Measurements from ENCODE around the gene AFF3.
A peak's percentile ranks its signal among the peaks of the same experiment; 100 is the strongest.

The AFF3 gene

DNA sequence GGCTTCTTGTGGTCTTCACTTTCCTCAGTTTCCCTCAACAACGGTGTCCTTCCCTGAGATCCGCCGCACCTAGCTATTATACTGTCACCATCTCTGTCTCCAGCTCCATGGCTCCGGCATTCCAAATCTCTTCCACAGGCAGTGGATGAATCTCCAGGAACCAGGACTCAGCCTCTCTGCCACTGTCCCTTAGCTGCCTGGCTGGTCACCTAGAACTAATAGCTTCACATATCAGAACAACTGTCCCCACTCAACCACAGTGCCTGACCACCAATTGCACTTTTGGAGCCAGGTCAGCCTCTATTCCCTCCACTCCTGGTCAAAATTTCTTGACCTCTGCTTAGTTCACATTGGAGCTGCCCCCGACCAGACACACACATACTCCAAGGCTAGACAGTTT, 38.1 kb upstream of the AFF3 start:
- ATAC-seq: no peak
- TF ChIP-seq, protein P1, sequence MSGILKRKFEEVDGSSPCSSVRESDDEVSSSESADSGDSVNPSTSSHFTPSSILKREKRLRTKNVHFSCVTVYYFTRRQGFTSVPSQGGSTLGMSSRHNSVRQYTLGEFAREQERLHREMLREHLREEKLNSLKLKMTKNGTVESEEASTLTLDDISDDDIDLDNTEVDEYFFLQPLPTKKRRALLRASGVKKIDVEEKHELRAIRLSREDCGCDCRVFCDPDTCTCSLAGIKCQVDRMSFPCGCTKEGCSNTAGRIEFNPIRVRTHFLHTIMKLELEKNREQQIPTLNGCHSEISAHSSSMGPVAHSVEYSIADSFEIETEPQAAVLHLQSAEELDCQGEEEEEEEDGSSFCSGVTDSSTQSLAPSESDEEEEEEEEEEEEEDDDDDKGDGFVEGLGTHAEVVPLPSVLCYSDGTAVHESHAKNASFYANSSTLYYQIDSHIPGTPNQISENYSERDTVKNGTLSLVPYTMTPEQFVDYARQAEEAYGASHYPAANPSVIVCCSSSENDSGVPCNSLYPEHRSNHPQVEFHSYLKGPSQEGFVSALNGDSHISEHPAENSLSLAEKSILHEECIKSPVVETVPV (CRISPR knock-in tag; IDR thresholded peaks at IDR 0.05): no peak
- TF ChIP-seq ZNF8 (CRISPR knock-in tag; IDR thresholded peaks at IDR 0.05) (no peak), TOX (CRISPR knock-in tag; IDR thresholded peaks at IDR 0.05; ENCODE audit: borderline replicate concordance) (no peak), ARNTL (CRISPR knock-in tag; IDR thresholded peaks at IDR 0.05; ENCODE audit: borderline replicate concordance, low read depth) (no peak), ZFP3 (CRISPR knock-in tag; IDR thresholded peaks at IDR 0.05) (no peak), ZNF70 (CRISPR knock-in tag; IDR thresholded peaks at IDR 0.05) (no peak), ZNF565 (CRISPR knock-in tag; conservative IDR thresholded peaks at IDR 0.05; ENCODE audit: low read depth) (no peak), ZC3H10 (CRISPR knock-in tag; IDR thresholded peaks at IDR 0.05) (no peak), GLIS3 (CRISPR knock-in tag; IDR thresholded peaks at IDR 0.05) (no peak), SNAI2 (CRISPR knock-in tag; IDR thresholded peaks at IDR 0.05) (no peak), ISL1 (CRISPR knock-in tag; IDR thresholded peaks at IDR 0.05) (no peak), ESRRG (CRISPR knock-in tag; IDR thresholded peaks at IDR 0.05) (no peak), RARB (CRISPR knock-in tag; IDR thresholded peaks at IDR 0.05) (no peak)
- TF ChIP-seq, protein P2, sequence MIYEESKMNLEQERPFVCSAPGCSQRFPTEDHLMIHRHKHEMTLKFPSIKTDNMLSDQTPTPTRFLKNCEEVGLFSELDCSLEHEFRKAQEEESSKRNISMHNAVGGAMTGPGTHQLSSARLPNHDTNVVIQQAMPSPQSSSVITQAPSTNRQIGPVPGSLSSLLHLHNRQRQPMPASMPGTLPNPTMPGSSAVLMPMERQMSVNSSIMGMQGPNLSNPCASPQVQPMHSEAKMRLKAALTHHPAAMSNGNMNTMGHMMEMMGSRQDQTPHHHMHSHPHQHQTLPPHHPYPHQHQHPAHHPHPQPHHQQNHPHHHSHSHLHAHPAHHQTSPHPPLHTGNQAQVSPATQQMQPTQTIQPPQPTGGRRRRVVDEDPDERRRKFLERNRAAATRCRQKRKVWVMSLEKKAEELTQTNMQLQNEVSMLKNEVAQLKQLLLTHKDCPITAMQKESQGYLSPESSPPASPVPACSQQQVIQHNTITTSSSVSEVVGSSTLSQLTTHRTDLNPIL (CRISPR knock-in tag; IDR thresholded peaks at IDR 0.05; ENCODE audit: low read depth): no peak

DNA sequence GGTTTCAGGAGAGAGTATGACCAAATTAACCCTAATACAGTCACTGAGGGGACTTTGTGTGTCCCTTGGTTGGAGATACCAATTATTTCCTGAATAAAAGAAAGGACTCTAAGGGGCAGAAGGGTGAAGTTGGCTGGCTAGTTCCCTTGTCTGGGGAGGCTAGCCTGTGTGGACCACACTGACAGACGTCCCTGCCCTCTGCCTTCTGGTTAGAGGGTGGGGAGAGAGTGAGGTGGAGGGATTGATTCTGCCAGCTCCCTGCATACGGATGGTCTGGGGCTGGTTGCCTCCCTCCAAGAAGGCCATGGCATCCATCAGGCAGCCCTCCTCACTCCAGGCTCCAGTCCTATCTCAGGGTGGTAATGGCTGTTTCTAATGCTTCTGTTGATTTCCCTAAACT, 37.4 kb upstream of the AFF3 start:
- no peak for TF ChIP-seq ARNTL (CRISPR knock-in tag; IDR thresholded peaks at IDR 0.05; ENCODE audit: borderline replicate concordance, low read depth)
- TF ChIP-seq ZNF565 (CRISPR knock-in tag; conservative IDR thresholded peaks at IDR 0.05; ENCODE audit: low read depth): no peak
- no peak for TF ChIP-seq ZFP3 (CRISPR knock-in tag; IDR thresholded peaks at IDR 0.05)
- no peak for ATAC-seq

DNA sequence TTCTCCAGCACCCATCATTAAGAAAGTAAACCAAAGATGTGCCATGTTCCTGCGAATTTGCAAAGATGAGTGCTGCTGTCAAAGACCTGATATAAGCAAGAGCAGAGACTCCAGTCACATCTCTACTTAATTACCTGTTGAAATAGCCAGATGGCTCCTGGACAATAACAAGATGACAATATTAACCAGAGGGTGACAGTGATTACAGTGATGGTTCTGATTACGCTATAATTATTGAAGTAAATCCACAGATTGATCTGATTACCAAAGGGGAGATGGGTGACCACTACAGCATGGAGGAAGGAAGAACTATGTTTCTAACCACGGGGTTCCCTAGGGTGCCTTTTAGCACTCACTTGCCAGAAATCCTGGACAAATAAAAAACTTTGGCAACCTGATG, 36.5 kb upstream of the AFF3 start:
- TF ChIP-seq ARNTL (CRISPR knock-in tag; IDR thresholded peaks at IDR 0.05; ENCODE audit: borderline replicate concordance, low read depth) (0 out of 2 replicates have a peak, but pooled peaks have one; percentile 41), PPARA (CRISPR knock-in tag; IDR thresholded peaks at IDR 0.05; ENCODE audit: borderline replicate concordance) (peak; percentile 84; the same call in 1 of the 2 replicates), ZC3H10 (CRISPR knock-in tag; IDR thresholded peaks at IDR 0.05) (peak; percentile 44; the same call in 1 of the 2 replicates), ZNF70 (CRISPR knock-in tag; IDR thresholded peaks at IDR 0.05) (peak; percentile 63), CSDC2 (CRISPR knock-in tag; IDR thresholded peaks at IDR 0.05) (no peak), OSR1 (CRISPR knock-in tag; IDR thresholded peaks at IDR 0.05) (no peak), ESRRG (CRISPR knock-in tag; IDR thresholded peaks at IDR 0.05) (peak; percentile 92; the same call in 1 of the 2 replicates), BACH2 (CRISPR knock-in tag; IDR thresholded peaks at IDR 0.05; ENCODE audit: borderline replicate concordance) (0 out of 2 replicates have a peak, but pooled peaks have one; percentile 34), TCF4 (CRISPR knock-in tag; IDR thresholded peaks at IDR 0.05; ENCODE audit: borderline replicate concordance) (peak; percentile 100), RARB (CRISPR knock-in tag; IDR thresholded peaks at IDR 0.05) (no peak), GLIS3 (CRISPR knock-in tag; IDR thresholded peaks at IDR 0.05) (peak; percentile 76; the same call in 1 of the 2 replicates), ZNF565 (CRISPR knock-in tag; conservative IDR thresholded peaks at IDR 0.05; ENCODE audit: low read depth) (no peak), SNAI2 (CRISPR knock-in tag; IDR thresholded peaks at IDR 0.05) (0 out of 2 replicates have a peak, but pooled peaks have one; percentile 40), ZFP3 (CRISPR knock-in tag; IDR thresholded peaks at IDR 0.05) (no peak), ZNF8 (CRISPR knock-in tag; IDR thresholded peaks at IDR 0.05) (peak; percentile 72), ISL1 (CRISPR knock-in tag; IDR thresholded peaks at IDR 0.05) (peak; percentile 88), TOX (CRISPR knock-in tag; IDR thresholded peaks at IDR 0.05; ENCODE audit: borderline replicate concordance) (no peak), ZFP30 (CRISPR knock-in tag; IDR thresholded peaks at IDR 0.05) (no peak)
- TF ChIP-seq, protein P2 (CRISPR knock-in tag; IDR thresholded peaks at IDR 0.05; ENCODE audit: low read depth): peak; percentile 45; the same call in 1 of the 2 replicates
- TF ChIP-seq, protein P3, sequence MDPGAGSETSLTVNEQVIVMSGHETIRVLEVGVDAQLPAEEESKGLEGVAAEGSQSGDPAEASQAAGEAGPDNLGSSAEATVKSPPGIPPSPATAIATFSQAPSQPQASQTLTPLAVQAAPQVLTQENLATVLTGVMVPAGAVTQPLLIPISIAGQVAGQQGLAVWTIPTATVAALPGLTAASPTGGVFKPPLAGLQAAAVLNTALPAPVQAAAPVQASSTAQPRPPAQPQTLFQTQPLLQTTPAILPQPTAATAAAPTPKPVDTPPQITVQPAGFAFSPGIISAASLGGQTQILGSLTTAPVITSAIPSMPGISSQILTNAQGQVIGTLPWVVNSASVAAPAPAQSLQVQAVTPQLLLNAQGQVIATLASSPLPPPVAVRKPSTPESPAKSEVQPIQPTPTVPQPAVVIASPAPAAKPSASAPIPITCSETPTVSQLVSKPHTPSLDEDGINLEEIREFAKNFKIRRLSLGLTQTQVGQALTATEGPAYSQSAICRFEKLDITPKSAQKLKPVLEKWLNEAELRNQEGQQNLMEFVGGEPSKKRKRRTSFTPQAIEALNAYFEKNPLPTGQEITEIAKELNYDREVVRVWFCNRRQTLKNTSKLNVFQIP (CRISPR knock-in tag; IDR thresholded peaks at IDR 0.05; ENCODE audit: borderline replicate concordance, low read depth): 0 out of 2 replicates have a peak, but pooled peaks have one; percentile 80
- TF ChIP-seq, protein P1 (CRISPR knock-in tag; IDR thresholded peaks at IDR 0.05): peak; percentile 97
- TF ChIP-seq, protein P4, sequence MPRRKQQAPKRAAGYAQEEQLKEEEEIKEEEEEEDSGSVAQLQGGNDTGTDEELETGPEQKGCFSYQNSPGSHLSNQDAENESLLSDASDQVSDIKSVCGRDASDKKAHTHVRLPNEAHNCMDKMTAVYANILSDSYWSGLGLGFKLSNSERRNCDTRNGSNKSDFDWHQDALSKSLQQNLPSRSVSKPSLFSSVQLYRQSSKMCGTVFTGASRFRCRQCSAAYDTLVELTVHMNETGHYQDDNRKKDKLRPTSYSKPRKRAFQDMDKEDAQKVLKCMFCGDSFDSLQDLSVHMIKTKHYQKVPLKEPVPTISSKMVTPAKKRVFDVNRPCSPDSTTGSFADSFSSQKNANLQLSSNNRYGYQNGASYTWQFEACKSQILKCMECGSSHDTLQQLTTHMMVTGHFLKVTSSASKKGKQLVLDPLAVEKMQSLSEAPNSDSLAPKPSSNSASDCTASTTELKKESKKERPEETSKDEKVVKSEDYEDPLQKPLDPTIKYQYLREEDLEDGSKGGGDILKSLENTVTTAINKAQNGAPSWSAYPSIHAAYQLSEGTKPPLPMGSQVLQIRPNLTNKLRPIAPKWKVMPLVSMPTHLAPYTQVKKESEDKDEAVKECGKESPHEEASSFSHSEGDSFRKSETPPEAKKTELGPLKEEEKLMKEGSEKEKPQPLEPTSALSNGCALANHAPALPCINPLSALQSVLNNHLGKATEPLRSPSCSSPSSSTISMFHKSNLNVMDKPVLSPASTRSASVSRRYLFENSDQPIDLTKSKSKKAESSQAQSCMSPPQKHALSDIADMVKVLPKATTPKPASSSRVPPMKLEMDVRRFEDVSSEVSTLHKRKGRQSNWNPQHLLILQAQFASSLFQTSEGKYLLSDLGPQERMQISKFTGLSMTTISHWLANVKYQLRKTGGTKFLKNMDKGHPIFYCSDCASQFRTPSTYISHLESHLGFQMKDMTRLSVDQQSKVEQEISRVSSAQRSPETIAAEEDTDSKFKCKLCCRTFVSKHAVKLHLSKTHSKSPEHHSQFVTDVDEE (CRISPR knock-in tag; IDR thresholded peaks at IDR 0.05): peak; percentile 100
- TF ChIP-seq, protein P5, sequence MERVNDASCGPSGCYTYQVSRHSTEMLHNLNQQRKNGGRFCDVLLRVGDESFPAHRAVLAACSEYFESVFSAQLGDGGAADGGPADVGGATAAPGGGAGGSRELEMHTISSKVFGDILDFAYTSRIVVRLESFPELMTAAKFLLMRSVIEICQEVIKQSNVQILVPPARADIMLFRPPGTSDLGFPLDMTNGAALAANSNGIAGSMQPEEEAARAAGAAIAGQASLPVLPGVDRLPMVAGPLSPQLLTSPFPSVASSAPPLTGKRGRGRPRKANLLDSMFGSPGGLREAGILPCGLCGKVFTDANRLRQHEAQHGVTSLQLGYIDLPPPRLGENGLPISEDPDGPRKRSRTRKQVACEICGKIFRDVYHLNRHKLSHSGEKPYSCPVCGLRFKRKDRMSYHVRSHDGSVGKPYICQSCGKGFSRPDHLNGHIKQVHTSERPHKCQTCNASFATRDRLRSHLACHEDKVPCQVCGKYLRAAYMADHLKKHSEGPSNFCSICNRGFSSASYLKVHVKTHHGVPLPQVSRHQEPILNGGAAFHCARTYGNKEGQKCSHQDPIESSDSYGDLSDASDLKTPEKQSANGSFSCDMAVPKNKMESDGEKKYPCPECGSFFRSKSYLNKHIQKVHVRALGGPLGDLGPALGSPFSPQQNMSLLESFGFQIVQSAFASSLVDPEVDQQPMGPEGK (CRISPR knock-in tag; IDR thresholded peaks at IDR 0.05; ENCODE audit: borderline replicate concordance): peak; percentile 53; the same call in 1 of the 2 replicates
- ATAC-seq: peak; percentile 7; the same call in 1 of the 3 replicates

All from SK-N-SH treated with all-trans-retinoic acid at 6 μM for 48 hours (cell line).